GM10248 (cell line): Measurements from ENCODE around the gene ATG4B.

Experiments used
- CTCF ChIA-PET: fragments of 300-600 bp; sonication (Branson Sonifier 250); formaldehyde crosslinking; extraction: SDS; loops from one replicate; lab custom pipeline; 2021; ENCODE audit warnings: antibody characterized with exemption; lab: Yijun Ruan, JAX
- POLR2A ChIA-PET: fragments of 350-650 bp; sonication (Branson Sonifier 250); formaldehyde crosslinking; extraction: SDS; loops from one replicate; lab custom pipeline; 2020; ENCODE audit warnings: antibody characterized with exemption; lab: Yijun Ruan, JAX
- DNase-seq: peaks from one replicate; pipeline ENCODE4 v3.0.0; 2012; ENCODE audit errors: extremely low spot score
- TF ChIP-seq, protein P1 (sequence below): IDR thresholded peaks from 2 replicates; pipeline ENCODE4 v1.5.1; 2012; ENCODE audit warnings: mild to moderate bottlenecking, low read depth; ENCODE audit errors: extremely low read depth, missing control alignments, control extremely low read depth

The ATG4B gene

DNA sequence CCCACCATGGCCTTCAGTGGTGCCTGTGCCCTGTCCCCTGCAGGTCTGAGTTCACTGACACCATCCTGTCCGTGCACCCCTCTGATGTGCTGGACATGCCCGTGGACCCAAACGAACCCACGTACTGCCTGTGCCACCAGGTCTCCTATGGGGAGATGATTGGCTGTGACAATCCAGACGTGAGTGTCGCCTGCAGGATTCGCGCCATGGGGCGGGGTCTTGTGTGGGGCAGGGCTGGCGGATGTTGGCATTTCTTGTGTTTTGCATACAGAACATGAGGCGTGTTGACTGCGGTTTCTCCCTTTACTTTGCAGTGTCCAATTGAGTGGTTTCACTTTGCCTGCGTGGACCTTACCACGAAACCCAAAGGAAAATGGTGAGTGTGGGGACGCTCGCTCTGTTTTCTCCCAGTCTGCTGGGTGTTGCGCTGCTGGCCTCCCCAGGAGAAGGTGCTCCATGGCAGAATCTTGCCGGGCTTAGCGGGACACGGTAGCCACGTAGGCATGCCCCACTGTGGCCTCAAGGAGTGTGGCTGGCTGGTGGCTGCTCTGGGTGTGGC is 85.5 kb downstream of the ATG4B start:
- ChIA-PET CTCF (interaction anchor here (1.2 to 1.4 kb wide), 2 partner anchors 9 to 21 kb away, joined by 3 to 5 read pairs; partner anchors contain the start of gene ING5), POLR2A (no interaction called here)
- TF ChIP-seq, protein P1, sequence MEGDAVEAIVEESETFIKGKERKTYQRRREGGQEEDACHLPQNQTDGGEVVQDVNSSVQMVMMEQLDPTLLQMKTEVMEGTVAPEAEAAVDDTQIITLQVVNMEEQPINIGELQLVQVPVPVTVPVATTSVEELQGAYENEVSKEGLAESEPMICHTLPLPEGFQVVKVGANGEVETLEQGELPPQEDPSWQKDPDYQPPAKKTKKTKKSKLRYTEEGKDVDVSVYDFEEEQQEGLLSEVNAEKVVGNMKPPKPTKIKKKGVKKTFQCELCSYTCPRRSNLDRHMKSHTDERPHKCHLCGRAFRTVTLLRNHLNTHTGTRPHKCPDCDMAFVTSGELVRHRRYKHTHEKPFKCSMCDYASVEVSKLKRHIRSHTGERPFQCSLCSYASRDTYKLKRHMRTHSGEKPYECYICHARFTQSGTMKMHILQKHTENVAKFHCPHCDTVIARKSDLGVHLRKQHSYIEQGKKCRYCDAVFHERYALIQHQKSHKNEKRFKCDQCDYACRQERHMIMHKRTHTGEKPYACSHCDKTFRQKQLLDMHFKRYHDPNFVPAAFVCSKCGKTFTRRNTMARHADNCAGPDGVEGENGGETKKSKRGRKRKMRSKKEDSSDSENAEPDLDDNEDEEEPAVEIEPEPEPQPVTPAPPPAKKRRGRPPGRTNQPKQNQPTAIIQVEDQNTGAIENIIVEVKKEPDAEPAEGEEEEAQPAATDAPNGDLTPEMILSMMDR = no peak
- no peak for DNase-seq
